Measurements from ENCODE around the gene RASL12.

DNA sequence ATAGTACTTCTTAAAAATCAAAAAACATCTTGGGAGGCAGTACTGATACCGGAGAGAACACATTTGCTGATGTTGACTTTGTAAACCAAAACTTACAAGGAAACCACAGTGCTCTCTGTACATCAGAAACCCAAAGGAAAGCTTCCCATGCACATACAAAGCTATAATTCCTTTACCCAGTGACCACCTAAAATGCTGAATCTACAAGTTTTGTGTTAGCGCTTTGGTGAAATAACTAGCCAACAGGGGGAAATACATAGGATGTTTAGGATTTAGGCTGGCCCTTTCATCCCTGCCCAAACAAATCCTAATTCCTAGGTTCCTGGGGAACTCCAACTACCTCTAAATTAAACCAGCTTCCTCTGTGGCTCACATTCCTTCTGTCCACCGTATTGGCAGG lies 62.8 kb downstream of the RASL12 start:
- TF ChIP-seq, protein P1, sequence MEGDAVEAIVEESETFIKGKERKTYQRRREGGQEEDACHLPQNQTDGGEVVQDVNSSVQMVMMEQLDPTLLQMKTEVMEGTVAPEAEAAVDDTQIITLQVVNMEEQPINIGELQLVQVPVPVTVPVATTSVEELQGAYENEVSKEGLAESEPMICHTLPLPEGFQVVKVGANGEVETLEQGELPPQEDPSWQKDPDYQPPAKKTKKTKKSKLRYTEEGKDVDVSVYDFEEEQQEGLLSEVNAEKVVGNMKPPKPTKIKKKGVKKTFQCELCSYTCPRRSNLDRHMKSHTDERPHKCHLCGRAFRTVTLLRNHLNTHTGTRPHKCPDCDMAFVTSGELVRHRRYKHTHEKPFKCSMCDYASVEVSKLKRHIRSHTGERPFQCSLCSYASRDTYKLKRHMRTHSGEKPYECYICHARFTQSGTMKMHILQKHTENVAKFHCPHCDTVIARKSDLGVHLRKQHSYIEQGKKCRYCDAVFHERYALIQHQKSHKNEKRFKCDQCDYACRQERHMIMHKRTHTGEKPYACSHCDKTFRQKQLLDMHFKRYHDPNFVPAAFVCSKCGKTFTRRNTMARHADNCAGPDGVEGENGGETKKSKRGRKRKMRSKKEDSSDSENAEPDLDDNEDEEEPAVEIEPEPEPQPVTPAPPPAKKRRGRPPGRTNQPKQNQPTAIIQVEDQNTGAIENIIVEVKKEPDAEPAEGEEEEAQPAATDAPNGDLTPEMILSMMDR (IDR thresholded peaks at IDR 0.05), result no peak
- TF ChIP-seq EZH2 (IDR thresholded peaks at IDR 0.05), result no peak
